Psoas muscle (tissue), 8 donors: Measurements from ENCODE around the gene EMC10. TPM values are rescaled to one million over a fixed set of nuclear protein-coding genes. Genes with fewer than 3 reads are reported as not detected.
A peak's percentile ranks its signal among the peaks of the same experiment; 100 is the strongest.

Source experiments
- ATAC-seq, 4 donors: fragments of 200-7000 bp; cut with Tn5 transposase; one replicate each; pipeline ENCODE4 v1.9.1; 2020; ENCODE audit warnings: moderate library complexity in 3 of 4, mild to moderate bottlenecking in 2 of 4
- DNase-seq, 2 donors: peaks; one replicate each; pipeline ENCODE4 v3.0.0-alpha.2; 2020
- H3K27ac ChIP-seq: fragments of 200-600 bp; one replicate; pipeline ENCODE4 v1.8.0; 2022
- H3K27me3 ChIP-seq, 3 donors: fragments of 200-600 bp in 1 of 3; one replicate each; pipeline versions ENCODE4 v1.6.1 to v1.8.0; 2013 to 2022; ENCODE audit warnings: low read length in 2 of 3, mild to moderate bottlenecking in 2 of 3, moderate library complexity in 1 of 3; ENCODE audit not compliant: insufficient read depth in 3 of 3
- H3K36me3 ChIP-seq, 2 donors: fragments of 200-600 bp in 1 of 2; one replicate each; pipeline versions ENCODE4 v1.6.1 to v1.8.0; 2013 to 2022; ENCODE audit warnings: low read depth in 1 of 2, mild to moderate bottlenecking in 1 of 2, moderate library complexity in 1 of 2; ENCODE audit not compliant: insufficient read depth in 1 of 2
- H3K4me1 ChIP-seq: fragments of 200-600 bp; one replicate; pipeline ENCODE4 v1.8.0; 2022
- H3K4me3 ChIP-seq: fragments of 200-600 bp; one replicate; pipeline ENCODE4 v1.8.0; 2022; ENCODE audit warnings: mild to moderate bottlenecking
- H3K9me3 ChIP-seq: fragments of 200-600 bp; one replicate; pipeline ENCODE4 v1.8.0; 2022
- WGBS, 3 donors: extraction: QIAGEN DNeasy Blood & Tissue Kit; methylation state at CpG; one replicate each; pipeline versions ENCODE4 v1.1.6 to v1.1.7; 2013; 5-methylcytosine and 5-hydroxymethylcytosine counted together
- intact Hi-C, 2 donors: fragments of 100-400 bp; cut with DNase I; formaldehyde crosslinking; loops; one replicate each; pipeline versions ENCODE4 v1.11.0 to v1.14.2; 2022
- polyA plus RNA-seq, 3 donors: library from polyadenylated mRNA; stranded (reverse); fragments of 200-250 nt; gene quantifications; one replicate each; pipeline ENCODE4 v1.2.3, GENCODE V29; 2013
- total RNA-seq, 4 donors: library from RNA; stranded (reverse); fragmentation: NEBNext Ultra II Directional in 2 of 4; extraction: Animal tissue kit (Norgen Biotek cat#: 25700) in 2 of 4; gene quantifications; one replicate each; pipeline versions ENCODE4 v1.2.1 to v1.2.4, GENCODE V29; 2021 to 2023
- TF ChIP-seq, protein P1 (sequence below): fragments of 200-600 bp; IDR thresholded peaks from one replicate; pipeline ENCODE4 v1.8.0; 2022; ENCODE audit warnings: antibody characterized with exemption
- donor health status: healthy with polysubstance abuse.
- donor health status: DM: no; HTN: no; CAD: no; lungs with moderate emphysema.
- donor health status: Bipolar disorder and iron deficiency.
- donor health status: healthy.
- donor health status: DM: yes; HTN: yes; CAD: no.
- donor health status: DM: no; HTN: no; CAD: no.
- donor health status: DM: no; HTN: no; CAD: no.
- donor health status: DM: yes; HTN: yes; CAD: no.

Gene EMC10
- total and polyA plus RNA-seq, 7 donors, result 32.6 to 47.5 (median 37.6) TPM

DNA sequence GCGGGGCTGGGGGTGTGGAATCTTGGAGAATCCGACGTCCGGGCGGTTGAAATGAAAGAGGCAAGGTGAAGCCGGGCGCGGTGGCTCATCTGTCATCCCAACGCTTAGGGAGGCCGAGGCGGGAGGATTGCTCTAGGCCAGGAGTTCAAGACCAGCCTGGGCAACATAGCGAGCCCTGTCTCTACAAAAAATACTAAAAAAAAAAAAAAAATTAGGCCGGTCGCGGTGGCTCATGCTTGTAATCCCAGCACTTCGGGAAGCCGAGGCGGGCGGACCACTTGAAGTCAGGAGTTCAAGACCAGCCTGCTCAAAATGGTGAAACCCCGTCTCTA lies 566 bp downstream of the EMC10 start:
- Histone ChIP-seq H3K4me3 (peak overlapping the region; percentile 97), H3K36me3 (peaks cover 4 to 38% of the 10 kb centered on the region in 2 donors), H3K27me3 (no peaks in the 10 kb centered on the region), H3K27ac (peak overlapping the region; percentile 84), H3K4me1 (peaks cover 17% of the 10 kb centered on the region), H3K9me3 (no peaks in the 10 kb centered on the region)
- DNase-seq (no peak), ATAC-seq (no peak)
- TF ChIP-seq, protein P1, sequence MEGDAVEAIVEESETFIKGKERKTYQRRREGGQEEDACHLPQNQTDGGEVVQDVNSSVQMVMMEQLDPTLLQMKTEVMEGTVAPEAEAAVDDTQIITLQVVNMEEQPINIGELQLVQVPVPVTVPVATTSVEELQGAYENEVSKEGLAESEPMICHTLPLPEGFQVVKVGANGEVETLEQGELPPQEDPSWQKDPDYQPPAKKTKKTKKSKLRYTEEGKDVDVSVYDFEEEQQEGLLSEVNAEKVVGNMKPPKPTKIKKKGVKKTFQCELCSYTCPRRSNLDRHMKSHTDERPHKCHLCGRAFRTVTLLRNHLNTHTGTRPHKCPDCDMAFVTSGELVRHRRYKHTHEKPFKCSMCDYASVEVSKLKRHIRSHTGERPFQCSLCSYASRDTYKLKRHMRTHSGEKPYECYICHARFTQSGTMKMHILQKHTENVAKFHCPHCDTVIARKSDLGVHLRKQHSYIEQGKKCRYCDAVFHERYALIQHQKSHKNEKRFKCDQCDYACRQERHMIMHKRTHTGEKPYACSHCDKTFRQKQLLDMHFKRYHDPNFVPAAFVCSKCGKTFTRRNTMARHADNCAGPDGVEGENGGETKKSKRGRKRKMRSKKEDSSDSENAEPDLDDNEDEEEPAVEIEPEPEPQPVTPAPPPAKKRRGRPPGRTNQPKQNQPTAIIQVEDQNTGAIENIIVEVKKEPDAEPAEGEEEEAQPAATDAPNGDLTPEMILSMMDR, result no peak
- WGBS, 3 donors, result 8 to 9% (median 9%) methylated on average over 19 to 20 of the region's 20 CpGs
- intact Hi-C loops, result loop anchor here (5.0 kb wide), 2 partner anchors 35 to 110 kb away; partner anchors contain the start of genes ASPDH (in 1 of the 2), JOSD2 (in 1 of the 2) and NAPSA (in 1 of the 2)

DNA sequence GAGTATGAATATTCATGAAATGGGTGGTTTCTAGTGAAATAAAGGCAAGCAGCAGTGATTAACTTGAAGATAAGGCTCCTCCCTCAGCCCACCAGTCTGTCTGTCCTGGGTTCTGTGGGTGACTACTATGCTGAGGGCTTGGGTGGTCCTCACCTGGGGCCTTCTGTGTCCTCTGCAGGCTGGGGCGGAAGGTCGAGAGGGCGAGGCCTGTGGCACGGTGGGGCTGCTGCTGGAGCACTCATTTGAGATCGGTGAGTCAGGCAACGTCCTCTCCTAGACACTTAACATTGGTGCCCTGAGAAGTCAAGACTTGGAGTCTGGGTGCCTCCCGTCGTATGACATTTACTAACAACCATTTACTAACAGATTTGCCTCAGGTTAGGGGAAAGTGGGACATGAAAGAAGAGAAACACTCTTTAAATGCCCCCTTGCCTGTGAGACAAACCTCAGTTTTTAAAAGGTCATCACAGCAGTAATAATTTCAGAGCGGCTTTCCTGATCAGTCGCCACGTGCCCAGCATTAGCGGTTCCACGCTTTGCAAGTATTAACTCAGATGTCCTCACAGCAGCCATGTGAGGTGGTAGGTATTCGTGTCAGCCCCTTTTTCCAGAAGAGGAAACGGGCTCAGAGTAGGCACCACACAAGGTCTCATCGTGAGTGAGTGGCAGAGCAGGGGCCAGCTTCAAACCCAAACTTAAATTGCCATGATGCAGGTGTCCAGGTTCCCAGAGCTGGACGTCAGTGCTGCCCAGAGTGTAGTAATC lies 1.6 kb downstream of the EMC10 start:
- DNase-seq (peak in 1 of 2 donors; percentile 8), ATAC-seq (no peak)
- TF ChIP-seq, protein P1, result no peak
- Histone ChIP-seq H3K27ac (no peak overlapping the region), H3K36me3 (peaks cover 4 to 47% of the 10 kb centered on the region in 2 donors), H3K4me3 (peak overlapping the region; percentile 97), H3K4me1 (peaks cover 17% of the 10 kb centered on the region), H3K9me3 (no peaks in the 10 kb centered on the region), H3K27me3 (no peaks in the 10 kb centered on the region)
- intact Hi-C loops, result loop anchor here (5.0 kb wide), 2 partner anchors 34 to 111 kb away; partner anchors contain the start of genes ASPDH (in 1 of the 2), JOSD2 (in 1 of the 2) and NAPSA (in 1 of the 2)
- WGBS, 3 donors, result 92 to 94% (median 92%) methylated on average over 17 of the region's 17 CpGs

DNA sequence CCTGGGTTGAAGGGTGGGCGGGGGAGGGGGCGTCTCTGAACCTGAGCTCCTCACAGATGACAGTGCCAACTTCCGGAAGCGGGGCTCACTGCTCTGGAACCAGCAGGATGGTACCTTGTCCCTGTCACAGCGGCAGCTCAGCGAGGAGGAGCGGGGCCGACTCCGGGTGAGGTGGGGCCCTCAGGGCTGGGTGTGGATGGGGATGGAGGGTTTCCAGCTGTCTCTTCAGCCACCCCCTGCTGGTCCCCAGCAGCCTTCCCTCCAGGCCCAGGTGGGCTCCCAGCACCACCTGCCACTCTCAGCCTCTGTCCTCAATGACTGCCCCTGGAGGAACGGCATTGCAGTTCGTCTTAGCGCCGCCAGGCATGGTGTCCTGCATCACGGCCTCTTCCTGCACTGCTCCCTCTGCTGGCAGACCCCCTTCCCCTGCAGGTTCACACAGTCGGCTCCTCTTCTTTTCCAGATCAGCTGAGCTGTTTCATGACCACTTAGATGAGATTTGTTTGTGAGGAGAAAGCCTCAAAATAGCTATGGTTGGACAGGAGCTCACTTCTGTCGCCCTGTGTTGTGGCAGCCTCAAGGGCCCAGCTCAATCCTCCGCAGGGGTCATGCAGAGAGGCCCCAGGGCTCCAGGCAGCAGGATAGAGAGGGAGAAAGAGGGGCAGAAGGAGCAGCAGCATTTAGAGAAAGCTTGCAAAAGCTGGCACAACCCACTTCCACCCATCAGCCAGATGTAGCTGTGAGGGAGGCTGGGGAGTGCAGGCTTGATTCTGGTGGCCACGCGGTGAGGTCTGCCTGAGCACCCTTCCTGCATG lies 2.8 kb downstream of the EMC10 start:
- 74 to 77% (median 76%) methylated on average over 18 to 19 of the region's 19 CpGs for WGBS, 3 donors
- no peak overlapping the region for H3K4me3 ChIP-seq
- peaks cover 4 to 50% of the 10 kb centered on the region in 2 donors for H3K36me3 ChIP-seq
- H3K9me3 ChIP-seq, result no peaks in the 10 kb centered on the region
- peaks cover 17% of the 10 kb centered on the region for H3K4me1 ChIP-seq
- ATAC-seq (peak; percentile 25 to 51 (median 40)), DNase-seq (peak in 1 of 2 donors; percentile 76)
- intact Hi-C loops, result loop anchor here (5.0 kb wide), 2 partner anchors 33 to 112 kb away; partner anchors contain the start of genes ASPDH (in 1 of the 2), JOSD2 (in 1 of the 2) and NAPSA (in 1 of the 2)
- TF ChIP-seq, protein P1, result peak; percentile 66
- no peak overlapping the region for H3K27ac ChIP-seq
- no peaks in the 10 kb centered on the region for H3K27me3 ChIP-seq

DNA sequence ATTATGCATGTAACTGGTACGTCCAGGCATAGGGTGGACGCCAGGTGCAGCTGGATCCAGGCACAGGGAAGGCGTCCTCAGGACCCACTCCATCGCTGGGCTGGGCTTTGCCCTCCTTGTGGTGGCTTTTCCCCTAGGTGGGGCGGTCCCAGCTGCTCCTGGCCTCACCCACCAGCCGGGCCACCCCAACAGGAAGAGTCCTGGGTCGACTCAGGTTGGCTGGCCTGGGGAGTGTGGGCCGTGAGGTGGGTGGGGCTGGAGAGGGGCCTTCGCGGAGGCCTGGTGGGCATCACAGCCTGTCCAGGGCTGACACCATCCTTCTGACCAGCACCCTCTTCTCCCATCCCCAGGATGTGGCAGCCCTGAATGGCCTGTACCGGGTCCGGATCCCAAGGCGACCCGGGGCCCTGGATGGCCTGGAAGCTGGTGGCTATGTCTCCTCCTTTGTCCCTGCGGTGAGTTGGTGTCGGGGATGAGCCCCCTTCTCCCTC lies 3.5 kb downstream of the EMC10 start:
- H3K36me3 ChIP-seq, result peaks cover 4 to 50% of the 10 kb centered on the region in 2 donors
- no peak for ATAC-seq
- no peak overlapping the region for H3K27ac ChIP-seq
- peak in 1 of 2 donors; percentile 44 for DNase-seq
- H3K9me3 ChIP-seq, result no peaks in the 10 kb centered on the region
- 89 to 93% (median 92%) methylated on average over 14 to 16 of the region's 16 CpGs for WGBS, 3 donors
- TF ChIP-seq, protein P1, result no peak
- peaks cover 17% of the 10 kb centered on the region for H3K4me1 ChIP-seq
- no peak overlapping the region for H3K4me3 ChIP-seq
- H3K27me3 ChIP-seq, result no peaks in the 10 kb centered on the region
- intact Hi-C loops, result loop anchor here (5.0 kb wide), 2 partner anchors 32 to 113 kb away; partner anchors contain the start of genes ASPDH (in 1 of the 2), JOSD2 (in 1 of the 2) and NAPSA (in 1 of the 2)
